GM18505 (cell line): ENCODE measurements around the gene MRM1.
A peak's percentile ranks its signal among the peaks of the same experiment; 100 is the strongest.

ENCODE experiments used
- ATAC-seq: cut with Tn5 transposase; IDR thresholded peaks from one replicate; pipeline ENCODE4 v1.9.1; 2021; ENCODE audit not compliant: unreplicated experiment
- POLR2A ChIP-seq: IDR thresholded peaks from 4 replicates; pipeline ENCODE4 v1.6.1; 2011; ENCODE audit warnings: borderline replicate concordance; ENCODE audit not compliant: insufficient read depth, insufficient read length; ENCODE audit errors: extremely low read depth

The MRM1 gene

GRCh38 chr17:36601303-36602029 lies at the start of gene MRM1:
MRM1 (plus strand) TSS chr17:36601583; CDS start chr17:36601811, 228 bp downstream.
- ATAC-seq: peak; percentile 74
- peak; percentile 97 for TF ChIP-seq POLR2A

- no peak for ATAC-seq
- no peak for TF ChIP-seq POLR2A
Measured at GRCh38 chr17:36553459-36553858, 47.9 kb upstream of the MRM1 start.

GRCh38 chr17:36566081-36566480 lies 35.3 kb upstream of the MRM1 start:
- no peak for ATAC-seq
- no peak for TF ChIP-seq POLR2A

GRCh38 chr17:36575028-36575427 lies 26.4 kb upstream of the MRM1 start:
- no peak for ATAC-seq
- TF ChIP-seq POLR2A: no peak

- no peak for TF ChIP-seq POLR2A
- no peak for ATAC-seq
Measured at GRCh38 chr17:36576793-36577192, 24.6 kb upstream of the MRM1 start.

GRCh38 chr17:36578671-36579070 lies 22.7 kb upstream of the MRM1 start:
- no peak for TF ChIP-seq POLR2A
- ATAC-seq: no peak

GRCh38 chr17:36583787-36584186 lies 17.6 kb upstream of the MRM1 start:
- no peak for ATAC-seq

GRCh38 chr17:36586138-36586537 lies 15.2 kb upstream of the MRM1 start:
- TF ChIP-seq POLR2A: no peak
- no peak for ATAC-seq

More at GRCh38 chr17:36583787-36584186, 17.6 kb upstream of the MRM1 start:
- no peak for TF ChIP-seq POLR2A

GRCh38 chr17:36590082-36590481 lies 11.3 kb upstream of the MRM1 start:
- ATAC-seq: no peak
- TF ChIP-seq POLR2A: no peak

GRCh38 chr17:36591434-36592315 lies 9.7 kb upstream of the MRM1 start, which contains the start of gene DHRS11:
DHRS11 (plus strand) TSS chr17:36591879; CDS start chr17:36592010, 131 bp downstream.
- TF ChIP-seq POLR2A: peak; percentile 59
- peak; percentile 76 for ATAC-seq

- ATAC-seq: peak; percentile 17
Measured at GRCh38 chr17:36592316-36592715, 9.1 kb upstream of the MRM1 start.

GRCh38 chr17:36592716-36593321 lies 8.6 kb upstream of the MRM1 start:
- no peak for TF ChIP-seq POLR2A
- no peak for ATAC-seq

More at GRCh38 chr17:36592316-36592715, 9.1 kb upstream of the MRM1 start:
- TF ChIP-seq POLR2A: no peak

GRCh38 chr17:36593656-36594316 lies 7.6 kb upstream of the MRM1 start:
- no peak for ATAC-seq
- no peak for TF ChIP-seq POLR2A
